Measurements from ENCODE around the gene TRIM38.

DNA sequence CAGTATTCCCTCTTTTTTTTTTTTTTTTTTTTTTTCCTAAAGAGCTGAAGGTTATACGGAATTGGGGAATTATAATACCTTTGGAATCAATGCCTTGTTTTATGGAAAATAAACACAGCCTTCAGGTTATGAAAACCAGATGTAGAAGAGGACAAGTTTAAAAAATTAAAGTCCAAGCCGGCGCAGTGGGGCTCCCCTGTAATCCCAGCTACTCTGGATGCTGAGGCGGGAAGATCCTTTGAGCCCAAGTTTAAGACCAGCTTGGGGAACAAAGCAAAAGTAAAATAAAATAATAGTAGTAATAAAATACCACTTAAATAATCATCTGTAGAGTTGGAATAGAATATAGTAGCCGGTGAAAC, 57.3 kb downstream of the TRIM38 start:
- TF ChIP-seq, protein P1, sequence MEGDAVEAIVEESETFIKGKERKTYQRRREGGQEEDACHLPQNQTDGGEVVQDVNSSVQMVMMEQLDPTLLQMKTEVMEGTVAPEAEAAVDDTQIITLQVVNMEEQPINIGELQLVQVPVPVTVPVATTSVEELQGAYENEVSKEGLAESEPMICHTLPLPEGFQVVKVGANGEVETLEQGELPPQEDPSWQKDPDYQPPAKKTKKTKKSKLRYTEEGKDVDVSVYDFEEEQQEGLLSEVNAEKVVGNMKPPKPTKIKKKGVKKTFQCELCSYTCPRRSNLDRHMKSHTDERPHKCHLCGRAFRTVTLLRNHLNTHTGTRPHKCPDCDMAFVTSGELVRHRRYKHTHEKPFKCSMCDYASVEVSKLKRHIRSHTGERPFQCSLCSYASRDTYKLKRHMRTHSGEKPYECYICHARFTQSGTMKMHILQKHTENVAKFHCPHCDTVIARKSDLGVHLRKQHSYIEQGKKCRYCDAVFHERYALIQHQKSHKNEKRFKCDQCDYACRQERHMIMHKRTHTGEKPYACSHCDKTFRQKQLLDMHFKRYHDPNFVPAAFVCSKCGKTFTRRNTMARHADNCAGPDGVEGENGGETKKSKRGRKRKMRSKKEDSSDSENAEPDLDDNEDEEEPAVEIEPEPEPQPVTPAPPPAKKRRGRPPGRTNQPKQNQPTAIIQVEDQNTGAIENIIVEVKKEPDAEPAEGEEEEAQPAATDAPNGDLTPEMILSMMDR (IDR thresholded peaks at IDR 0.05) = no peak
- no peak for TF ChIP-seq POLR2AphosphoS5 (IDR thresholded peaks at IDR 0.05; ENCODE audit: insufficient read depth in 1 of 2, low read depth in 1 of 2)
